ENCODE data around the gene PRAC1. TPM values are rescaled to one million over a fixed set of nuclear protein-coding genes. Genes with fewer than 3 reads are reported as not detected.
A peak's percentile ranks its signal among the peaks of the same experiment; 100 is the strongest.

PRAC1 gene
- total RNA-seq, 4 donors from 2014 or later = not detected

DNA sequence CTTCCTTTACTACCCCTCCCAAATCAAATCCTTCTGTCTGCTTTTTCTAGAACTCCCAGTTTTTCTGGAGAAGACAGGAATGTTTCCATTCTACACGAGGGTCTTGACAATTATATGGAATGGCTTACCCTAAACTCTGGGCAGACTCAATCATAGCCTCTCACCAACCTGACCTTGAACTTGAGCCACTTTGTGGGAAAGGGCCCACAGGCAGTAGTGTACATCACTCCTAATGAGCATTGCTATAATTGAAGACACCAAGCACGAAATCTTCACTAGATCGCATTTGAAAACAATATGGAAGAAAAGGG is 7.9 kb upstream of the PRAC1 start:
- H3K9me3 ChIP-seq = no peaks in the 10 kb centered on the region
- intact Hi-C loops (cut with DNase I) = no loop called here
- WGBS = 45% methylated on average over 3 of the region's 3 CpGs

GRCh38 chr17:48729335-48730239 is 7.3 kb upstream of the PRAC1 start:
- TF ChIP-seq POLR2AphosphoS5 (IDR thresholded peaks at IDR 0.05) = no peak
- TF ChIP-seq EP300 (IDR thresholded peaks at IDR 0.05) = no peak
- TF ChIP-seq, protein P1, sequence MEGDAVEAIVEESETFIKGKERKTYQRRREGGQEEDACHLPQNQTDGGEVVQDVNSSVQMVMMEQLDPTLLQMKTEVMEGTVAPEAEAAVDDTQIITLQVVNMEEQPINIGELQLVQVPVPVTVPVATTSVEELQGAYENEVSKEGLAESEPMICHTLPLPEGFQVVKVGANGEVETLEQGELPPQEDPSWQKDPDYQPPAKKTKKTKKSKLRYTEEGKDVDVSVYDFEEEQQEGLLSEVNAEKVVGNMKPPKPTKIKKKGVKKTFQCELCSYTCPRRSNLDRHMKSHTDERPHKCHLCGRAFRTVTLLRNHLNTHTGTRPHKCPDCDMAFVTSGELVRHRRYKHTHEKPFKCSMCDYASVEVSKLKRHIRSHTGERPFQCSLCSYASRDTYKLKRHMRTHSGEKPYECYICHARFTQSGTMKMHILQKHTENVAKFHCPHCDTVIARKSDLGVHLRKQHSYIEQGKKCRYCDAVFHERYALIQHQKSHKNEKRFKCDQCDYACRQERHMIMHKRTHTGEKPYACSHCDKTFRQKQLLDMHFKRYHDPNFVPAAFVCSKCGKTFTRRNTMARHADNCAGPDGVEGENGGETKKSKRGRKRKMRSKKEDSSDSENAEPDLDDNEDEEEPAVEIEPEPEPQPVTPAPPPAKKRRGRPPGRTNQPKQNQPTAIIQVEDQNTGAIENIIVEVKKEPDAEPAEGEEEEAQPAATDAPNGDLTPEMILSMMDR (IDR thresholded peaks at IDR 0.05) = no peak
- no peak for TF ChIP-seq POLR2A (IDR thresholded peaks at IDR 0.05; ENCODE audit: low read depth)
- no peak for DNase-seq (ENCODE audit: extremely low spot score)
- H3K4me1 ChIP-seq = peaks cover 25 to 55% (median 33%) of the 10 kb centered on the region in 4 donors
- H3K27ac ChIP-seq (replicated peaks in 1 of 4) = no peak overlapping the region
- peaks cover 0 to 100% (median 94%) of the 10 kb centered on the region in 4 donors for H3K27me3 ChIP-seq
- no peak overlapping the region for H3K4me3 ChIP-seq
- intact Hi-C loops (cut with DNase I) = loop anchor here (5.0 kb wide), 1 partner anchor 148 kb away; no protein-coding TSS in a partner anchor
- 7% methylated on average over 19 of the region's 19 CpGs for WGBS
- no peaks in the 10 kb centered on the region for H3K9me3 ChIP-seq
- H3K36me3 ChIP-seq = no peaks in the 10 kb centered on the region

More for the DNA sequence above, 7.9 kb upstream of the PRAC1 start:
- Histone ChIP-seq H3K4me1 (peaks cover 18 to 49% (median 27%) of the 10 kb centered on the region in 4 donors), H3K4me3 (no peak overlapping the region), H3K27ac (replicated peaks in 1 of 4) (no peak overlapping the region), H3K27me3 (peaks cover 0 to 100% (median 94%) of the 10 kb centered on the region in 4 donors), H3K36me3 (no peaks in the 10 kb centered on the region)
- TF ChIP-seq EP300 (IDR thresholded peaks at IDR 0.05) (no peak), POLR2A (IDR thresholded peaks at IDR 0.05; ENCODE audit: low read depth) (no peak), POLR2AphosphoS5 (IDR thresholded peaks at IDR 0.05) (no peak)
- TF ChIP-seq, protein P1 (IDR thresholded peaks at IDR 0.05) = no peak
- no peak for DNase-seq (ENCODE audit: extremely low spot score)

GRCh38 chr17:48728232-48729231 is 6.2 kb upstream of the PRAC1 start, which contains the start of gene HOXB13:
Gene HOXB13 (minus strand): TSS chr17:48728750. CDS start chr17:48728593, 157 bp downstream.
- intact Hi-C loops (cut with DNase I) = loop anchor here (5.0 kb wide), 1 partner anchor 149 kb away; no protein-coding TSS in a partner anchor
- Histone ChIP-seq H3K27me3 (peaks cover 0 to 100% (median 96%) of the 10 kb centered on the region in 4 donors), H3K27ac (replicated peaks in 1 of 4) (no peak within 1 kb of the TSS), H3K9me3 (no peaks in the 10 kb centered on the region), H3K4me1 (peaks cover 29 to 57% (median 43%) of the 10 kb centered on the region in 4 donors), H3K36me3 (no peaks in the 10 kb centered on the region), H3K4me3 (peak within 1 kb of the TSS; percentile 14 to 38 (median 34))
- TF ChIP-seq EP300 (IDR thresholded peaks at IDR 0.05) (no peak), POLR2A (IDR thresholded peaks at IDR 0.05; ENCODE audit: low read depth) (no peak), POLR2AphosphoS5 (IDR thresholded peaks at IDR 0.05) (no peak)
- TF ChIP-seq, protein P1 (IDR thresholded peaks at IDR 0.05) = no peak
- WGBS = 6% methylated on average over 35 of the region's 55 CpGs
- DNase-seq (ENCODE audit: extremely low spot score) = no peak

DNA sequence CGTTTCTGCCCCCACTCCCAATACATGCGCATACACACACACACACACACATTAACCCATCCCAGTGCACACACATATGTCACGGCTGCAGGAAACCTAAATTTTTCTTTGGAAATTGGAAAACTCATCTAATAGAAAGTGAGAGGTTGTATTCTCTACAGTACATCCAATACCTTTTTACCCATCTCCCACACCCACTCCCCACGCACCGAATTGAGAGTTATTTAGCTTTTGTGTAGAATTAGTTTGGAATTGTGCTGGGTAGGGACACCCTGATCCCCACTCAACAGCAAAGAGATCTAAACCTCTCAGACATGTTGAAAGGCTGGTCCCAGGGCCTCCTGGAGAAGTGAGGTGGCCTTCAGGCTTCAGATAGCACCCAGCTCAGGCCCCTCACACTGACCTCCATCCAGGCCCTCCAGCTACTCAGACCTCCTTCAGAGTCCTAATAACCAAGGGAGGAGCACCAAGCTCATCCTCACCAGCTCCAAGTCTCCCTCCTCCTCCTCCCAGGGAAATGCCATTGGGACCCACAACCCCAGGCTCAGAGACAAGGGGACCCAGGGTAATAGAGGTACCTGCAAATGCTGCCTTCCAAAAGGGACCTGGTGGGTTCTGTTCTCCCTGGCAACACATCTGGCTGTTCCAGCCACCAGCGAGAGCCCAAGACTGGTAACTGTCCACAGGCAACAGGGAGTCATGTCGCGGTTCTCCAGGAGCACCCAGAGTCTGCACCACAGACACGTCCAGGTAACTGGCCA is 5.3 kb upstream of the PRAC1 start:
- no peak for TF ChIP-seq POLR2A (IDR thresholded peaks at IDR 0.05; ENCODE audit: low read depth)
- TF ChIP-seq, protein P1 (IDR thresholded peaks at IDR 0.05) = no peak
- no peak for TF ChIP-seq EP300 (IDR thresholded peaks at IDR 0.05)
- TF ChIP-seq POLR2AphosphoS5 (IDR thresholded peaks at IDR 0.05) = no peak
- peaks cover under 1 to 100% (median 96%) of the 10 kb centered on the region in 4 donors for H3K27me3 ChIP-seq
- intact Hi-C loops (cut with DNase I) = loop anchor here (5.0 kb wide), 1 partner anchor 150 kb away; no protein-coding TSS in a partner anchor
- 37% methylated on average over 6 of the region's 9 CpGs for WGBS
- H3K9me3 ChIP-seq = no peaks in the 10 kb centered on the region
- H3K36me3 ChIP-seq = no peaks in the 10 kb centered on the region
- DNase-seq (ENCODE audit: extremely low spot score) = no peak
- no peak overlapping the region for H3K4me3 ChIP-seq
- H3K4me1 ChIP-seq = peaks cover 23 to 57% (median 43%) of the 10 kb centered on the region in 4 donors
- H3K27ac ChIP-seq (replicated peaks in 1 of 4) = no peak overlapping the region
